HEK293 (cell line): ENCODE measurements around the gene CASP2.

Experiments used
- CTCF ChIA-PET: fragments of 350-600 bp; formaldehyde crosslinking; extraction: SDS; loops from one replicate; lab custom pipeline; 2021; ENCODE audit warnings: antibody characterized with exemption; lab: Yijun Ruan, JAX
- POLR2A ChIA-PET: fragments of 300-600 bp; formaldehyde crosslinking; extraction: SDS; loops from one replicate; lab custom pipeline; 2020; ENCODE audit warnings: antibody characterized with exemption, inconsistent platforms; lab: Yijun Ruan, JAX
- H3K27ac ChIP-seq: fragments of 200-500 bp; sonication (Bioruptor generic); 2 replicates; pipeline ENCODE4 v1.5.1; 2014; ENCODE audit warnings: low read depth, low read length, control low read depth, inconsistent platforms; ENCODE audit errors: extremely low read depth
- H3K36me3 ChIP-seq, 2 experiments: fragments of 200-500 bp in 1 of 2; sonication (Bioruptor generic) in 1 of 2; 1 replicate in 1 of 2; 2 replicates in 1 of 2; pipeline ENCODE4 v1.5.1; 2014 to 2017; ENCODE audit warnings: inconsistent platforms in 2 of 2, low read length in 2 of 2; ENCODE audit not compliant: control insufficient read depth in 2 of 2, insufficient read depth in 1 of 2
- H3K4me1 ChIP-seq: fragments of 200-500 bp; sonication (Bioruptor generic); 2 replicates; pipeline ENCODE4 v1.5.1; 2014; ENCODE audit warnings: mild to moderate bottlenecking, low read length, inconsistent platforms; ENCODE audit not compliant: control insufficient read depth, insufficient read depth
- H3K4me3 ChIP-seq: 2 replicates; pipeline ENCODE4 v1.5.1; 2011; ENCODE audit warnings: low read depth, mild to moderate bottlenecking, control low read depth, low read length, moderate library complexity
- H3K9me3 ChIP-seq: fragments of 200-500 bp; sonication (Bioruptor generic); 2 replicates; pipeline ENCODE4 v1.5.1; 2014; ENCODE audit warnings: low read depth, low read length, inconsistent platforms; ENCODE audit not compliant: control insufficient read depth, insufficient read depth
- GLI2 ChIP-seq: fragments of 450-650 bp; formaldehyde crosslinking; IDR thresholded peaks from 2 replicates; pipeline ENCODE4; 2017; ENCODE audit warnings: missing biosample characterization, missing genetic modification characterization, low read depth, borderline replicate concordance
- HOXA7 ChIP-seq: sonication (generic); formaldehyde crosslinking; IDR thresholded peaks from 2 replicates; pipeline ENCODE4 v1.8.1; 2022; ENCODE audit warnings: missing genetic modification reagents, borderline replicate concordance
- KLF7 ChIP-seq: fragments of 450-650 bp; formaldehyde crosslinking; IDR thresholded peaks from 2 replicates; pipeline ENCODE4 v1.5.1; 2016; ENCODE audit warnings: missing biosample characterization, missing genetic modification characterization, borderline replicate concordance
- MZF1 ChIP-seq: fragments of 450-650 bp; formaldehyde crosslinking; IDR thresholded peaks from 2 replicates; pipeline ENCODE4 v1.5.1; 2017; ENCODE audit warnings: missing biosample characterization, missing genetic modification characterization, borderline replicate concordance
- PRDM2 ChIP-seq: fragments of 450-650 bp; formaldehyde crosslinking; IDR thresholded peaks from 2 replicates; pipeline ENCODE4 v1.5.1; 2016; ENCODE audit warnings: missing biosample characterization, missing genetic modification characterization, borderline replicate concordance
- SETDB1 ChIP-seq: IDR thresholded peaks from one replicate; pipeline ENCODE4 v1.6.1; 2017; ENCODE audit warnings: mild to moderate bottlenecking, low read length, moderate library complexity, mixed read lengths; ENCODE audit not compliant: insufficient read length
- ZFP3 ChIP-seq: fragments of 450-650 bp; formaldehyde crosslinking; IDR thresholded peaks from 2 replicates; pipeline ENCODE4 v1.5.1; 2016; ENCODE audit warnings: low read depth, missing biosample characterization, missing genetic modification characterization
- ZFP37 ChIP-seq: fragments of 450-650 bp; formaldehyde crosslinking; IDR thresholded peaks from 2 replicates; pipeline ENCODE4 v1.5.1; 2016; ENCODE audit warnings: missing biosample characterization, missing genetic modification characterization
- ZFP41 ChIP-seq: fragments of 450-650 bp; formaldehyde crosslinking; IDR thresholded peaks from 2 replicates; pipeline ENCODE4 v1.5.1; 2016; ENCODE audit warnings: missing biosample characterization, missing genetic modification characterization, borderline replicate concordance
- ZNF184 ChIP-seq: fragments of 450-650 bp; IDR thresholded peaks from 2 replicates; pipeline ENCODE4 v1.5.1; 2018; ENCODE audit warnings: missing biosample characterization, mild to moderate bottlenecking, missing genetic modification characterization
- ZNF214 ChIP-seq: fragments of 450-650 bp; formaldehyde crosslinking; IDR thresholded peaks from 2 replicates; pipeline ENCODE4 v1.5.1; 2017; ENCODE audit warnings: missing biosample characterization, mild to moderate bottlenecking, missing genetic modification characterization, borderline replicate concordance
- ZNF23 ChIP-seq: fragments of 450-650 bp; formaldehyde crosslinking; IDR thresholded peaks from 2 replicates; pipeline ENCODE4 v1.5.1; 2016; ENCODE audit warnings: missing biosample characterization, missing genetic modification characterization, borderline replicate concordance
- ZNF24 ChIP-seq: fragments of 450-650 bp; formaldehyde crosslinking; IDR thresholded peaks from 2 replicates; pipeline ENCODE4 v1.5.1; 2016; ENCODE audit warnings: missing biosample characterization, missing genetic modification characterization
- ZNF248 ChIP-seq: fragments of 450-650 bp; formaldehyde crosslinking; IDR thresholded peaks from 2 replicates; pipeline ENCODE4 v1.5.1; 2017; ENCODE audit warnings: missing biosample characterization, missing genetic modification characterization
- ZNF324 ChIP-seq: fragments of 450-650 bp; formaldehyde crosslinking; IDR thresholded peaks from 2 replicates; pipeline ENCODE4 v1.5.1; 2016; ENCODE audit warnings: missing biosample characterization, missing genetic modification characterization
- ZNF350 ChIP-seq: fragments of 450-650 bp; formaldehyde crosslinking; IDR thresholded peaks from 2 replicates; pipeline ENCODE4 v1.5.0; 2017; ENCODE audit warnings: missing biosample characterization, mild to moderate bottlenecking, missing genetic modification characterization
- ZNF366 ChIP-seq: fragments of 450-650 bp; formaldehyde crosslinking; conservative IDR thresholded peaks from 2 replicates; pipeline ENCODE4 v1.5.1; 2016; ENCODE audit warnings: missing biosample characterization, missing genetic modification characterization
- ZNF416 ChIP-seq: fragments of 450-650 bp; formaldehyde crosslinking; IDR thresholded peaks from 2 replicates; pipeline ENCODE4 v1.5.1; 2016; ENCODE audit warnings: missing biosample characterization, missing genetic modification characterization
- ZNF514 ChIP-seq: fragments of 450-650 bp; formaldehyde crosslinking; IDR thresholded peaks from 2 replicates; pipeline ENCODE4 v1.5.1; 2016; ENCODE audit warnings: missing biosample characterization, missing genetic modification characterization
- ZNF704 ChIP-seq: fragments of 450-650 bp; formaldehyde crosslinking; IDR thresholded peaks from 2 replicates; pipeline ENCODE4 v1.5.1; 2016; ENCODE audit warnings: missing biosample characterization, missing genetic modification characterization
- ZNF776 ChIP-seq: fragments of 450-650 bp; formaldehyde crosslinking; IDR thresholded peaks from 2 replicates; pipeline ENCODE4 v1.5.0; 2017; ENCODE audit warnings: missing biosample characterization, missing genetic modification characterization, borderline replicate concordance
- TF ChIP-seq, protein P1 (sequence below): fragments of 450-650 bp; formaldehyde crosslinking; IDR thresholded peaks from 2 replicates; pipeline ENCODE4 v1.5.1; 2016; ENCODE audit warnings: missing biosample characterization, missing genetic modification characterization
- TF ChIP-seq, protein P2 (sequence below): fragments of 450-650 bp; formaldehyde crosslinking; IDR thresholded peaks from 2 replicates; pipeline ENCODE4 v1.5.1; 2016; ENCODE audit warnings: missing biosample characterization, missing genetic modification characterization

CASP2 gene

GRCh38 chr7:143243111-143243510 is 45.0 kb upstream of the CASP2 start:
- no peak overlapping the region for H3K4me3 ChIP-seq
- CTCF ChIA-PET = interaction anchor here (0.6 to 1.6 kb wide), 5 partner anchors 11 to 1379 kb away, joined by 3 to 5 read pairs (median 4); no protein-coding TSS in a partner anchor
- TF ChIP-seq ZFP41 (tag by site-specific recombination) (no peak), ZNF184 (tag by site-specific recombination) (no peak), ZNF704 (tag by site-specific recombination) (no peak), ZNF350 (tag by site-specific recombination) (no peak), ZNF324 (tag by site-specific recombination) (no peak), KLF7 (tag by site-specific recombination) (no peak), ZNF248 (tag by site-specific recombination) (no peak), ZNF214 (no peak), HOXA7 (no peak), ZNF366 (tag by site-specific recombination) (no peak), ZNF416 (tag by site-specific recombination) (no peak), GLI2 (no peak), ZFP37 (tag by site-specific recombination) (no peak), MZF1 (tag by site-specific recombination) (no peak), SETDB1 (no peak)
- TF ChIP-seq, protein P1, sequence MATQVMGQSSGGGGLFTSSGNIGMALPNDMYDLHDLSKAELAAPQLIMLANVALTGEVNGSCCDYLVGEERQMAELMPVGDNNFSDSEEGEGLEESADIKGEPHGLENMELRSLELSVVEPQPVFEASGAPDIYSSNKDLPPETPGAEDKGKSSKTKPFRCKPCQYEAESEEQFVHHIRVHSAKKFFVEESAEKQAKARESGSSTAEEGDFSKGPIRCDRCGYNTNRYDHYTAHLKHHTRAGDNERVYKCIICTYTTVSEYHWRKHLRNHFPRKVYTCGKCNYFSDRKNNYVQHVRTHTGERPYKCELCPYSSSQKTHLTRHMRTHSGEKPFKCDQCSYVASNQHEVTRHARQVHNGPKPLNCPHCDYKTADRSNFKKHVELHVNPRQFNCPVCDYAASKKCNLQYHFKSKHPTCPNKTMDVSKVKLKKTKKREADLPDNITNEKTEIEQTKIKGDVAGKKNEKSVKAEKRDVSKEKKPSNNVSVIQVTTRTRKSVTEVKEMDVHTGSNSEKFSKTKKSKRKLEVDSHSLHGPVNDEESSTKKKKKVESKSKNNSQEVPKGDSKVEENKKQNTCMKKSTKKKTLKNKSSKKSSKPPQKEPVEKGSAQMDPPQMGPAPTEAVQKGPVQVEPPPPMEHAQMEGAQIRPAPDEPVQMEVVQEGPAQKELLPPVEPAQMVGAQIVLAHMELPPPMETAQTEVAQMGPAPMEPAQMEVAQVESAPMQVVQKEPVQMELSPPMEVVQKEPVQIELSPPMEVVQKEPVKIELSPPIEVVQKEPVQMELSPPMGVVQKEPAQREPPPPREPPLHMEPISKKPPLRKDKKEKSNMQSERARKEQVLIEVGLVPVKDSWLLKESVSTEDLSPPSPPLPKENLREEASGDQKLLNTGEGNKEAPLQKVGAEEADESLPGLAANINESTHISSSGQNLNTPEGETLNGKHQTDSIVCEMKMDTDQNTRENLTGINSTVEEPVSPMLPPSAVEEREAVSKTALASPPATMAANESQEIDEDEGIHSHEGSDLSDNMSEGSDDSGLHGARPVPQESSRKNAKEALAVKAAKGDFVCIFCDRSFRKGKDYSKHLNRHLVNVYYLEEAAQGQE (tag by site-specific recombination) = no peak
- TF ChIP-seq, all 188 proteins: peak for 0
- Histone ChIP-seq H3K27ac (no peak overlapping the region), H3K36me3 (no peaks in the 10 kb centered on the region), H3K9me3 (no peaks in the 10 kb centered on the region), H3K4me1 (no peaks in the 10 kb centered on the region)
- POLR2A ChIA-PET = interaction anchor here (1.4 kb wide), 1 partner anchor 20 kb away, joined by 4 read pairs; the partner anchor contains the start of gene GSTK1

- H3K4me3 ChIP-seq = no peak overlapping the region
- CTCF ChIA-PET = interaction anchor here (0.6 kb wide), 2 partner anchors 204 to 1379 kb away, joined by 3 to 5 read pairs; no protein-coding TSS in a partner anchor
- no peak for TF ChIP-seq ZNF776
- no peak for TF ChIP-seq ZNF24 (tag by site-specific recombination)
- TF ChIP-seq ZFP3 (tag by site-specific recombination) = no peak
- TF ChIP-seq ZNF23 (tag by site-specific recombination) = no peak
- TF ChIP-seq ZNF514 (tag by site-specific recombination) = no peak
- TF ChIP-seq, protein P2, sequence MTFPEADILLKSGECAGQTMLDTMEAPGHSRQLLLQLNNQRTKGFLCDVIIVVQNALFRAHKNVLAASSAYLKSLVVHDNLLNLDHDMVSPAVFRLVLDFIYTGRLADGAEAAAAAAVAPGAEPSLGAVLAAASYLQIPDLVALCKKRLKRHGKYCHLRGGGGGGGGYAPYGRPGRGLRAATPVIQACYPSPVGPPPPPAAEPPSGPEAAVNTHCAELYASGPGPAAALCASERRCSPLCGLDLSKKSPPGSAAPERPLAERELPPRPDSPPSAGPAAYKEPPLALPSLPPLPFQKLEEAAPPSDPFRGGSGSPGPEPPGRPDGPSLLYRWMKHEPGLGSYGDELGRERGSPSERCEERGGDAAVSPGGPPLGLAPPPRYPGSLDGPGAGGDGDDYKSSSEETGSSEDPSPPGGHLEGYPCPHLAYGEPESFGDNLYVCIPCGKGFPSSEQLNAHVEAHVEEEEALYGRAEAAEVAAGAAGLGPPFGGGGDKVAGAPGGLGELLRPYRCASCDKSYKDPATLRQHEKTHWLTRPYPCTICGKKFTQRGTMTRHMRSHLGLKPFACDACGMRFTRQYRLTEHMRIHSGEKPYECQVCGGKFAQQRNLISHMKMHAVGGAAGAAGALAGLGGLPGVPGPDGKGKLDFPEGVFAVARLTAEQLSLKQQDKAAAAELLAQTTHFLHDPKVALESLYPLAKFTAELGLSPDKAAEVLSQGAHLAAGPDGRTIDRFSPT (tag by site-specific recombination) = no peak
- no peak for TF ChIP-seq PRDM2 (tag by site-specific recombination)
- POLR2A ChIA-PET = interaction anchor here (1.4 kb wide), 1 partner anchor 19 kb away, joined by 4 read pairs; the partner anchor contains the start of gene GSTK1
- H3K27ac ChIP-seq = no peak overlapping the region
- H3K9me3 ChIP-seq = no peaks in the 10 kb centered on the region
- no peaks in the 10 kb centered on the region for H3K36me3 ChIP-seq
- H3K4me1 ChIP-seq = no peaks in the 10 kb centered on the region
These were observed 44.5 kb upstream of the CASP2 start for GRCh38 chr7:143243614-143244013.
